SK-N-MC (cell line): ENCODE measurements around the gene TUBA1B.

ENCODE experiments used
- DNase-seq: peaks from one replicate; pipeline ENCODE4 v3.0.0-alpha.2; 2011; ENCODE audit warnings: low read depth, low spot score
- H3K27ac ChIP-seq: fragments of 200-600 bp; sonication (generic); 2 replicates; pipeline ENCODE4 v1.5.1; 2016; ENCODE audit warnings: mixed run types
- H3K36me3 ChIP-seq: fragments of 200-600 bp; sonication (generic); 2 replicates; pipeline ENCODE4 v1.6.1; 2017; ENCODE audit warnings: antibody characterized with exemption, low read length, mixed read lengths; ENCODE audit not compliant: insufficient read depth
- H3K4me3 ChIP-seq: fragments of 200-600 bp; sonication (generic); 2 replicates; pipeline ENCODE4 v1.5.1; 2016
- H3K9ac ChIP-seq: fragments of 200-600 bp; sonication (generic); 2 replicates; pipeline ENCODE4 v1.8.0; 2017; ENCODE audit warnings: mixed run types, mixed read lengths; ENCODE audit not compliant: insufficient read length
- H3K9me3 ChIP-seq: fragments of 200-600 bp; sonication (generic); 2 replicates; pipeline ENCODE4 v1.6.1; 2017; ENCODE audit warnings: low read depth, mild to moderate bottlenecking, antibody characterized with exemption, low read length, moderate library complexity, mixed read lengths
- EZH2 ChIP-seq: fragments of 200-600 bp; sonication (generic); IDR thresholded peaks from one replicate; pipeline ENCODE4 v1.6.1; 2017; ENCODE audit warnings: antibody characterized with exemption
- FOXP2 ChIP-seq: optimal IDR thresholded peaks from 2 replicates; pipeline ENCODE3; 2011; ENCODE audit warnings: mild to moderate bottlenecking, moderate library complexity; ENCODE audit not compliant: insufficient read depth; ENCODE audit errors: extremely low read length, control extremely low read depth
- POLR2AphosphoS5 ChIP-seq: IDR thresholded peaks from 2 replicates; pipeline ENCODE4 v1.6.1; 2012; ENCODE audit warnings: mild to moderate bottlenecking, low read depth, low read length, borderline replicate concordance

TUBA1B gene

GRCh38 chr12:49094975-49095365 is 36.2 kb downstream of the TUBA1B start:
- no peak for TF ChIP-seq POLR2AphosphoS5
- no peak for TF ChIP-seq FOXP2
- no peak for TF ChIP-seq EZH2
- H3K4me3 ChIP-seq, result no peak overlapping the region
- H3K9me3 ChIP-seq, result no peaks in the 10 kb centered on the region
- H3K9ac ChIP-seq, result no peak overlapping the region
- H3K27ac ChIP-seq, result no peak overlapping the region
- DNase-seq, result no peak
- H3K36me3 ChIP-seq, result peaks cover 3% of the 10 kb centered on the region; the same call in 1 of the 2 replicates

DNA sequence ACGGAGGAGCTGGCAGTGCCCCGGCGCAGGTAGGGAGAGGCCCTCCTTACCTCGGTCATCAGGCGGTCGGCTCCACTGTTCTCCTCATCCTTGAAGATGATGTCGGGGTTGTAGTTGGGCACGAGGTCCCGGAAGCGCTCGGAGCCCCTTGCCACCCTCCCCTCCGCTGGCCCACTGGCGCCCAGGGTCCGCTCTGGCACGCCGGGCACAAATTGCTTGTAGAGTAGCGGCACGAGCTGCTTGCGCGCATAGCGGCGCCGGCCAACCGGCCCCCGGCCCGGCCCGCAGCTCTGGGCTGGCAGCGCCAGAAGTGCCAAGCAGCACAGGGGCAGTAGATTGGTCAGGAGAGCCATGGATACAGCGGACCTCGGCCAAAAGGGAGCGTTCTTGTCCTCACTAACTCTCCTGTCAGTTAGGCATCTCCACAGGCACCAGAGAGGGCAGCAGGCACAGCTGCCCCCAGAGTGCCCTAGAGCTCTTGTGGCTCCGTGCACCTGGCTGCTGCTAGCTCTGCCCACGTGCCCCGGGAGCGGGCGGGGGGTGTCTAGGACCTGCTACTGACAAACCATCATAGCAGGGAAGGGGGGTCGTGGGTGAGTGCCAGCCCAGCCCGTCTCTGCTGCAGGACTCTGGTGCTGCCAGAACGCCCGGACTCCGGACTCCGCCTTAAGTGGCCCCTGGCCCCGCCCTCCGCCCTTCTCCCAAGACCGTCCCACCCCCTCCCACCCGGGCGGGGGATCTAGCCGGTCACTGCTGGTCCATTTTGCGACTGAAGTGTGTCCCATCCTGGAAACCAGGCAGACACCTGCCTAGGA is 36.8 kb downstream of the TUBA1B start, which contains the start of gene DHH:
DHH (minus strand) TSS at position 642 of the 815 bp plus-strand sequence; CDS start at position 353, 289 bp downstream.
- Histone ChIP-seq H3K9ac (no peak within 1 kb of the TSS), H3K36me3 (no peaks in the 10 kb centered on the region; the same call in 1 of the 2 replicates), H3K27ac (no peak within 1 kb of the TSS), H3K4me3 (no peak within 1 kb of the TSS), H3K9me3 (no peaks in the 10 kb centered on the region)
- no peak for DNase-seq
- TF ChIP-seq EZH2 (peak; percentile 33), POLR2AphosphoS5 (no peak), FOXP2 (no peak)

GRCh38 chr12:49093792-49094159 is 37.4 kb downstream of the TUBA1B start:
- Histone ChIP-seq H3K36me3 (no peaks in the 10 kb centered on the region), H3K27ac (no peak overlapping the region), H3K9ac (no peak overlapping the region), H3K4me3 (no peak overlapping the region), H3K9me3 (no peaks in the 10 kb centered on the region)
- TF ChIP-seq FOXP2 (no peak), POLR2AphosphoS5 (no peak), EZH2 (no peak)
- no peak for DNase-seq

GRCh38 chr12:49092816-49093406 is 38.3 kb downstream of the TUBA1B start:
- no peaks in the 10 kb centered on the region for H3K9me3 ChIP-seq
- H3K27ac ChIP-seq, result no peak overlapping the region
- DNase-seq, result no peak
- H3K4me3 ChIP-seq, result no peak overlapping the region
- H3K9ac ChIP-seq, result no peak overlapping the region
- no peaks in the 10 kb centered on the region for H3K36me3 ChIP-seq
- no peak for TF ChIP-seq EZH2
- TF ChIP-seq FOXP2, result no peak
- TF ChIP-seq POLR2AphosphoS5, result no peak

- H3K9ac ChIP-seq, result no peak overlapping the region
- no peak for DNase-seq
- no peaks in the 10 kb centered on the region for H3K36me3 ChIP-seq
Measured at GRCh38 chr12:49092086-49092815, 38.9 kb downstream of the TUBA1B start.

DNA sequence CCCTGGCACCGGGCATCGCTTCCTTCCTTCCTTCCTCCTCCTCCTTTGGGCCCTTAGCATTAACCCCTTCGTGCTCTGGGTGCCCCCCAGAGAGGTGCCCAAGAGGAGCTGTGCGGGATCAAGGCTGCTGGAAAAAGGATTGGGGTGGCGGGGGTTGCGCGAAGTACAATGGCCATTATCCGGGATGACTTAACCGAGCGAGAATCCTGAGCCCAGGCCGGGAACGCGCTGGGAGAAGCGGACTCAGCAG is 39.4 kb downstream of the TUBA1B start:
- Histone ChIP-seq H3K27ac (no peak overlapping the region), H3K36me3 (no peaks in the 10 kb centered on the region), H3K9me3 (no peaks in the 10 kb centered on the region), H3K9ac (no peak overlapping the region), H3K4me3 (no peak overlapping the region)
- DNase-seq, result no peak
- TF ChIP-seq POLR2AphosphoS5, result no peak
- no peak for TF ChIP-seq FOXP2
- TF ChIP-seq EZH2, result no peak

More at GRCh38 chr12:49092086-49092815, 38.9 kb downstream of the TUBA1B start:
- no peak for TF ChIP-seq POLR2AphosphoS5
- TF ChIP-seq FOXP2, result no peak
- TF ChIP-seq EZH2, result no peak
- no peak overlapping the region for H3K27ac ChIP-seq
- no peak overlapping the region for H3K4me3 ChIP-seq
- no peaks in the 10 kb centered on the region for H3K9me3 ChIP-seq

- no peaks in the 10 kb centered on the region for H3K36me3 ChIP-seq
- no peak overlapping the region for H3K4me3 ChIP-seq
- H3K27ac ChIP-seq, result no peak overlapping the region
- H3K9me3 ChIP-seq, result no peaks in the 10 kb centered on the region
- no peak overlapping the region for H3K9ac ChIP-seq
- TF ChIP-seq EZH2, result no peak
- no peak for TF ChIP-seq POLR2AphosphoS5
- no peak for TF ChIP-seq FOXP2
- no peak for DNase-seq
Measured at GRCh38 chr12:49091056-49091835, 39.9 kb downstream of the TUBA1B start.
